Activated naive CD8-positive, alpha-beta T cell treated with anti-CD3 and anti-CD28 coated beads for 36 hours (primary cell): ENCODE data around the gene DOCK2. TPM values are rescaled to one million over a fixed set of nuclear protein-coding genes. Genes with fewer than 3 reads are reported as not detected.

ENCODE experiments used
- DNase-seq: peaks from one replicate; pipeline ENCODE4 v3.0.0; 2021
- H3K27ac Mint-ChIP-seq: one replicate; pipeline ENCODE4 v1.8.0; 2022; ENCODE audit warnings: mild to moderate bottlenecking, moderate library complexity, mixed read lengths
- H3K27me3 Mint-ChIP-seq: one replicate; pipeline ENCODE4 v1.8.0; 2022; ENCODE audit warnings: mild to moderate bottlenecking, mixed read lengths
- H3K36me3 Mint-ChIP-seq: one replicate; pipeline ENCODE4 v1.8.0; 2021; ENCODE audit warnings: mild to moderate bottlenecking, mixed read lengths
- H3K4me1 Mint-ChIP-seq: one replicate; pipeline ENCODE4 v1.8.0; 2021; ENCODE audit warnings: mixed read lengths
- H3K4me3 Mint-ChIP-seq: one replicate; pipeline ENCODE4 v1.8.0; 2022; ENCODE audit warnings: mild to moderate bottlenecking, moderate library complexity, mixed read lengths
- H3K9me3 Mint-ChIP-seq: one replicate; pipeline ENCODE4 v1.8.0; 2022; ENCODE audit warnings: mixed read lengths
- total RNA-seq, 2 experiments: library from RNA; stranded (reverse); gene quantifications; one replicate each; pipeline ENCODE4 v1.2.3, GENCODE V29; 2021

DOCK2 gene
- total RNA-seq, 2 experiments from 2014 or later: 149 TPM

- Mint-ChIP-seq H3K27ac (no peak overlapping the region), H3K4me1 (no peaks in the 10 kb centered on the region), H3K36me3 (peaks cover 17% of the 10 kb centered on the region), H3K4me3 (no peak overlapping the region), H3K27me3 (no peaks in the 10 kb centered on the region), H3K9me3 (no peaks in the 10 kb centered on the region)
- no peak for DNase-seq
These were observed 58.0 kb downstream of the DOCK2 start for GRCh38 chr5:169695025-169695625.

- no peaks in the 10 kb centered on the region for H3K27me3 Mint-ChIP-seq
- peaks cover 15% of the 10 kb centered on the region for H3K36me3 Mint-ChIP-seq
These were observed 58.9 kb downstream of the DOCK2 start for GRCh38 chr5:169695919-169696490.

DNA sequence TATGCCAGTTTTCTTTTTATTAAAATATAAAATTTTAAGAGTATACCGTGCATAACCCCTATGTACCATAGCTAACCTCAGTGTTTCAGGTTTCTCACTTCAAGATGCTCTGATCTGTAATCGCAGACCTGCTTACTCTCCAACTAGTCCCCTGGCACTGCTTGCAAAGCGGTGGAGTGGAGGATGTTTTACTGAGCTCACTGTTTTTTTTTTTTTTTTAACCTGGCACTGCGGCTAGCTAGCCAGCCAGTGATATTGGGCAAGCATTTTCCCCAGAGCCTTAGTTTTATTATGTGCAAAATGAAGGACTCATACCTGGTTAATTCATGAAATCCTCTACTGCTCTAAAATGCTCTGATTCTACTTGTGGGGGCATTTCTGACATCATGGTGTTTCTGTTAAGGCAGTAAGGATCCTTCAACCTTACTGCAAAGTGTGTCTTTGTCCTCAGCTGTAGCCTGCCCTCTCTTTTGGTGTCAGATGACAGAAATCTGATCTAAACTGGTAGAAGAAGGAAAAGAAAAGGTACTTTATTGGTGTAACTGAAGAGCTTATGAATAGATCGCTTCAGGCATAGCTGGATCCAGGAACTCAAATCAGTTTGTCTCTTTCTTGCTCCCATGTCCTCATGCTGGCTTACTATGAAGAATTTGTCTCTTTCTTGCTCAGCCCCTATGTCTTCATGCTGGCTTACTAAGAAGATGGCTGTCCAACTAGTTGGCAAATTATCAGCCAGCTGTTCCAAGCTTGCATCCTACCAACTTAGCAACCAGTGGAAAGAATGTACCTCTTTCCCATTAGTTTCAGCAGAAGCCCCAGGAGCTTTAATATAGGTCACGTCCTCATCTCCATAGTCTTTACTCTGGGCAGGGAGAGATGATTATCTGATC, 59.8 kb downstream of the DOCK2 start:
- Mint-ChIP-seq H3K4me1 (no peaks in the 10 kb centered on the region), H3K4me3 (no peak overlapping the region), H3K36me3 (peaks cover 22% of the 10 kb centered on the region), H3K27ac (no peak overlapping the region), H3K9me3 (no peaks in the 10 kb centered on the region), H3K27me3 (no peaks in the 10 kb centered on the region)
- DNase-seq: no peak

More at GRCh38 chr5:169695919-169696490, 58.9 kb downstream of the DOCK2 start:
- no peak for DNase-seq
- Mint-ChIP-seq H3K4me3 (no peak overlapping the region), H3K4me1 (no peaks in the 10 kb centered on the region), H3K9me3 (no peaks in the 10 kb centered on the region), H3K27ac (no peak overlapping the region)

GRCh38 chr5:169697511-169697890, 60.4 kb downstream of the DOCK2 start:
- H3K4me3 Mint-ChIP-seq: no peak overlapping the region
- H3K4me1 Mint-ChIP-seq: no peaks in the 10 kb centered on the region
- no peaks in the 10 kb centered on the region for H3K9me3 Mint-ChIP-seq
- no peaks in the 10 kb centered on the region for H3K27me3 Mint-ChIP-seq
- peaks cover 27% of the 10 kb centered on the region for H3K36me3 Mint-ChIP-seq
- no peak overlapping the region for H3K27ac Mint-ChIP-seq
- DNase-seq: no peak

DNA sequence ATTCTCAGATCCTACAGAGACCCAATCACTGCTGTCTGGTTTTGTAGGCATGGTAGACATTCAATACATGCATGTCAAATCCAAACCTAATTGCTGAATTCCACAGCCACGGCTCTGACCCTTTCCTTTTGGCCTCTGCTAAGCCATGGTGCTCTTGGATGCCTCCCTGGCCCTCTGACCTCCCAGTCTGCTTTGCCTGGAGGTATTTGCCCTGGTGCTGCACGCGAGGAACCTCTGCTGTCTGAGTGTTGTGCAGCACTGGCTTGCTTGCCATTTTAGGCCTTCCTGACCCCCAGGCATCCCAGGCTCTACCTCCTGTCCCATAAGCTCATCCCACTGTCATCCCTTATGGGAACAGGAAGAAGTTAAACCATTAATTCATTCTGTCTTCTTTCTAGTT, 60.9 kb downstream of the DOCK2 start:
- Mint-ChIP-seq H3K27ac (no peak overlapping the region), H3K9me3 (no peaks in the 10 kb centered on the region), H3K4me3 (no peak overlapping the region), H3K36me3 (peaks cover 28% of the 10 kb centered on the region), H3K4me1 (peaks cover 2% of the 10 kb centered on the region), H3K27me3 (no peaks in the 10 kb centered on the region)
- no peak for DNase-seq

DNA sequence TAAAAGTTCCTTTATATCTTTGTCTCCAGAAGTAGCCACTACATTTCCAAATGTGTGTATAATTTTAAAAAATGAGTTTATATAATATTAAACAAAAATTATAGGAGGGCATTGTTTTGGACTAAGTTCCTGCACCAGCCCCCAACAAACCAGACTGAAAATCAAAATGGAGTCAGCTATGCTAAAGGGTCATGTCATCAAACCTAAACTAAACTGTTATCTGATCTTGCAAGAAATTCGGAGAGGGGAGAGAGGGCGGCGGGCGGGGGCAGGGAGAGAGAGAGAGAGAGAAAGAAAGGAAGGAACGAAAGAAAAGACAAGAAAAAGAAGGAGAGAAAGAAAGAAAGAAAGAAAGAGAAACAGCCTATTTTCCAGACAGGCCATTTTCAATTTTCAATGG, 63.5 kb downstream of the DOCK2 start:
- no peak for DNase-seq
- no peak overlapping the region for H3K4me3 Mint-ChIP-seq
- H3K27ac Mint-ChIP-seq: no peak overlapping the region
- H3K36me3 Mint-ChIP-seq: peaks cover 30% of the 10 kb centered on the region
- no peaks in the 10 kb centered on the region for H3K27me3 Mint-ChIP-seq
- no peaks in the 10 kb centered on the region for H3K9me3 Mint-ChIP-seq
- H3K4me1 Mint-ChIP-seq: peaks cover 7% of the 10 kb centered on the region

GRCh38 chr5:169701910-169702451, 64.9 kb downstream of the DOCK2 start:
- Mint-ChIP-seq H3K36me3 (peaks cover 30% of the 10 kb centered on the region), H3K27ac (no peak overlapping the region), H3K4me3 (no peak overlapping the region)

GRCh38 chr5:169702693-169703481, 65.8 kb downstream of the DOCK2 start:
- peaks cover 9% of the 10 kb centered on the region for H3K4me1 Mint-ChIP-seq
- H3K27me3 Mint-ChIP-seq: no peaks in the 10 kb centered on the region
- H3K9me3 Mint-ChIP-seq: no peaks in the 10 kb centered on the region
- peaks cover 37% of the 10 kb centered on the region for H3K36me3 Mint-ChIP-seq
- no peak overlapping the region for H3K4me3 Mint-ChIP-seq
- DNase-seq: no peak
- H3K27ac Mint-ChIP-seq: peak overlapping the region; percentile 73

More at GRCh38 chr5:169701910-169702451, 64.9 kb downstream of the DOCK2 start:
- Mint-ChIP-seq H3K4me1 (peaks cover 9% of the 10 kb centered on the region), H3K9me3 (no peaks in the 10 kb centered on the region), H3K27me3 (no peaks in the 10 kb centered on the region)
- no peak for DNase-seq

GRCh38 chr5:169703813-169704212, 66.7 kb downstream of the DOCK2 start:
- H3K4me1 Mint-ChIP-seq: peaks cover 9% of the 10 kb centered on the region

DNA sequence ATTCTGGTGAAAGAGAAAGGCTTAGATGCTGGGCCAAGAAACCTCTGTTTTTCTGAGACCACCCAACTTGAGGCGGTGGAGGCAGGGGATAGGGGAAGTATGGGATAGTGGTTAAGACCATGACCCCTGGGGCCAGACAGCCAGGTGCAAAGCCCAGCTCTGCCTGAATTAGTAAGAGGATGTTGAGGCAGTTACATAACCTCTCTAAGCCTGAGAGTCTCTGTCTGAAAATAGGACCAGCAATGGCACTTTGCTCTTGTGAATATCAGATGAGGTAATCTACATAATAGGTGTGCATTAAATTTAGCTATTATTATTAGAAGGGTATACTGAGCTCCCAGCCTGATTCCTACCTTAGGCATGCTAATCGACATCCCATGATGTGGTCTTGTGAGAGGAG, 68.2 kb downstream of the DOCK2 start:
- peaks cover 35% of the 10 kb centered on the region for H3K36me3 Mint-ChIP-seq
- DNase-seq: no peak
- H3K4me3 Mint-ChIP-seq: no peak overlapping the region
- H3K27me3 Mint-ChIP-seq: no peaks in the 10 kb centered on the region
- H3K27ac Mint-ChIP-seq: no peak overlapping the region
- H3K4me1 Mint-ChIP-seq: peaks cover 9% of the 10 kb centered on the region
- H3K9me3 Mint-ChIP-seq: no peaks in the 10 kb centered on the region

More at GRCh38 chr5:169703813-169704212, 66.7 kb downstream of the DOCK2 start:
- Mint-ChIP-seq H3K9me3 (no peaks in the 10 kb centered on the region), H3K27me3 (no peaks in the 10 kb centered on the region), H3K36me3 (peaks cover 39% of the 10 kb centered on the region), H3K4me3 (no peak overlapping the region), H3K27ac (peak overlapping the region; percentile 50)
- no peak for DNase-seq

- peaks cover 34% of the 10 kb centered on the region for H3K36me3 Mint-ChIP-seq
- H3K27ac Mint-ChIP-seq: no peak overlapping the region
- H3K4me1 Mint-ChIP-seq: peaks cover 9% of the 10 kb centered on the region
These were observed 69.0 kb downstream of the DOCK2 start for GRCh38 chr5:169706071-169706470.

DNA sequence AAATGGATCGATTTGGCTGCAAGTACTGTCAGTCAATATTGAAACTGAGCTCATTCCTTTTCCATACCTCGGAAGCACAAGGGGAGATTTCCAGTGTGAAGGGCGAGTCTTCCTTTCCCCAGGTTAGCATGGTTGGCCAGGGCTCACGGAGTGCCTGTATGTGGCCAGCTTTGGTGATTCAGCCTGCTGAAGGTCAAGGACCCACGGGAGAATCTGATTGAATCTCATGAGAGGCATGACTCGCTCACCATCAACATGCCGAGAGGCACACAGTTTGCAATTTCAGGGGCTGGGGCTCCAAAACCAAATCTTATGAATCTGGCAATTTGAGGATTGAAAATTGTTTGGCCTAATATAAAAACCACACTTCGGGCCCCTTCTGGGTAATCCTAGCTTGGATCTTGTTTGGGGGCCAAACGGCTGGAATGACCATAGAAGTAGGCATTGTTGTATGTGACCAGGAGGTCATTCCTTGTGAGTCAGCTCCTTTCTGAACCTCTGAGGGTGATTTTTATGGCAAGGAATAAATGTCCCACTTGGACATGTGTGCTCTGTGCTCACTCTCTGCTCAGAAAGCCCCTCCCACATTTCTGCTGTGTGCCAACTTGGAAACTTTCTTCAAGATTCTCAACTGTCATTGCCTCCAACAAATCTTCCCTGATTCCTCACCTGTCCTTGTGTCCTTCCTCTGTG, 69.8 kb downstream of the DOCK2 start:
- no peaks in the 10 kb centered on the region for H3K27me3 Mint-ChIP-seq
- H3K36me3 Mint-ChIP-seq: peaks cover 33% of the 10 kb centered on the region
- no peaks in the 10 kb centered on the region for H3K9me3 Mint-ChIP-seq
- DNase-seq: no peak
- no peak overlapping the region for H3K27ac Mint-ChIP-seq
- peaks cover 9% of the 10 kb centered on the region for H3K4me1 Mint-ChIP-seq
- H3K4me3 Mint-ChIP-seq: no peak overlapping the region

More at GRCh38 chr5:169706071-169706470, 69.0 kb downstream of the DOCK2 start:
- H3K9me3 Mint-ChIP-seq: no peaks in the 10 kb centered on the region
- H3K4me3 Mint-ChIP-seq: no peak overlapping the region
- no peaks in the 10 kb centered on the region for H3K27me3 Mint-ChIP-seq
- no peak for DNase-seq

GRCh38 chr5:169707686-169708085, 70.6 kb downstream of the DOCK2 start:
- H3K36me3 Mint-ChIP-seq: peaks cover 28% of the 10 kb centered on the region
- no peak overlapping the region for H3K27ac Mint-ChIP-seq
- no peak overlapping the region for H3K4me3 Mint-ChIP-seq
- no peaks in the 10 kb centered on the region for H3K27me3 Mint-ChIP-seq
- H3K4me1 Mint-ChIP-seq: peaks cover 9% of the 10 kb centered on the region
- DNase-seq: no peak
- no peaks in the 10 kb centered on the region for H3K9me3 Mint-ChIP-seq

- Mint-ChIP-seq H3K27ac (no peak overlapping the region), H3K4me3 (no peak overlapping the region), H3K27me3 (no peaks in the 10 kb centered on the region), H3K36me3 (peaks cover 37% of the 10 kb centered on the region), H3K9me3 (no peaks in the 10 kb centered on the region), H3K4me1 (peaks cover 2% of the 10 kb centered on the region)
- no peak for DNase-seq
These were observed 73.6 kb downstream of the DOCK2 start for GRCh38 chr5:169710675-169711074.
